Activated T-helper 17 cell treated with anti-CD3 and anti-CD28 coated beads, Interleukin-2, amount 50 U/mL, for 72 hours (primary cell): ENCODE results near the gene KRTAP4-1. TPM values are rescaled to one million over a fixed set of nuclear protein-coding genes. Genes with fewer than 3 reads are reported as not detected.
"Not testable (repeated sequence)": the region's sequence is repeated elsewhere in the genome, so short reads cannot be mapped to it uniquely, and the experiment has no call there.

Experiments
- ATAC-seq: fragments of 150-1000 bp; cut with Tn5 transposase; replicated peaks from 2 replicates; pipeline ENCODE4 v1.10.0; 2021; ENCODE audit warnings: mild to moderate bottlenecking, moderate library complexity
- H3K27ac Mint-ChIP-seq: one replicate; pipeline ENCODE4 v1.8.0; 2022; ENCODE audit warnings: mixed read lengths
- H3K27me3 Mint-ChIP-seq: one replicate; pipeline ENCODE4 v1.8.0; 2022; ENCODE audit warnings: mixed read lengths
- H3K36me3 Mint-ChIP-seq: one replicate; pipeline ENCODE4 v1.8.0; 2022; ENCODE audit warnings: low read depth, mild to moderate bottlenecking, mixed read lengths
- H3K4me1 Mint-ChIP-seq: one replicate; pipeline ENCODE4 v1.8.0; 2022; ENCODE audit warnings: mixed read lengths
- H3K4me3 Mint-ChIP-seq: one replicate; pipeline ENCODE4 v1.8.0; 2022; ENCODE audit warnings: mild to moderate bottlenecking, mixed read lengths
- H3K9me3 Mint-ChIP-seq: one replicate; pipeline ENCODE4 v1.8.0; 2022; ENCODE audit warnings: mixed read lengths
- total RNA-seq, 2 donors: library from RNA; stranded (reverse); gene quantifications; one replicate each; pipeline ENCODE4 v1.2.3, GENCODE V29; 2022

The KRTAP4-1 gene
- total RNA-seq, 2 donors from 2014 or later, result not detected

DNA sequence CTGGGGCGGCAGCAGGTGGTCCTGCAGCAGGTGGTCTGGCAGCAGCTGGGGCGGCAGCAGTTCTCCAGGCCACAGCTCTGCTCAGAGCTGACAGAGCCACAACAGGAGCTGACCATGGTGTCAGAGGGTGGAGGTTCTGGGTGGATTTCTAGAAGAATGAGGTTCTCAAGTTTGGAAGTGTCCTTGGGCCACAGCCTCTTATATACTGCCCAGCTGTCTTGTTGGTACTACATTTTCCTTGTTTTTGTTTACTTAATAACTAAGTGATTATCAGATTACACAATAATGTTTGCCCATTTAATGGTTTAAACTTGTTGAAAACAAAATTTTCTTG is 35.1 kb downstream of the KRTAP4-1 start, which contains the start of gene KRTAP4-5:
Gene KRTAP4-5, minus strand, starts transcription at position 174 of the 334 bp plus-strand sequence. Its CDS starts 58 bp downstream, at position 116.
- H3K27me3 Mint-ChIP-seq, result no peaks in the 10 kb centered on the region
- H3K4me3 Mint-ChIP-seq, result no peak within 1 kb of the TSS
- H3K36me3 Mint-ChIP-seq, result no peaks in the 10 kb centered on the region
- H3K4me1 Mint-ChIP-seq, result no peaks in the 10 kb centered on the region
- no peak for ATAC-seq
- H3K27ac Mint-ChIP-seq, result no peak within 1 kb of the TSS
- H3K9me3 Mint-ChIP-seq, result no peaks in the 10 kb centered on the region

DNA sequence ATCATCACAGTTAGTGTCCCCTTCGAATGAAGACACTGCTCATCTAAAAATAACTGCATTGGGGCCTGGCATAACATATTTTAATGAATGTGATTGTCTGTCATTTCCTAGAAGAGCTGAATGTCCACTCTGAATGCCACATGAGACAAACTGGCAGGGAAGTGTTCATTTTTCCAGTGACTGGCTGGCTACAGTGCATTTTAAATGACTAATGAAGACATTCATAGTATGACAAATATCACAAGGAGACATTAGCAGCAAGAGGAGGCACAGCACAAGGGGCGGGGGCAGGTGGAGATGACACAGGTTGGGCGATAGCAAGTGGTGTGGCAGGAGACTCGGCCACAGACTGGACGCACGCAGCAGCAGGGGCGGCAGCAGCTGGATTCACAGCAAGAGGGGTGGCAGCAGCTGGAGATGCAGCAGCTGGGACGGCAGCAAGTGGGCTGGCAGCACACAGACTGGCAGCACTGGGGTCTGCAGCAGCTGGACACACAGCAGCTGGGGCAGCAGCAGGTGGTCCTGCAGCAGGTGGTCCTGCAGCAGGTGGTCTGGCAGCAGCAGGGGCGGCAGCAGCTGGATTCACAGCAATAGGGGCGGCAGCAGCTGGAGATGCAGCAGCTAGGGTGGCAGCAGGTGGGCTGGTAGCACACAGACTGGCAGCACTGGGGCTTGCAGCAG is 35.6 kb downstream of the KRTAP4-1 start:
- H3K9me3 Mint-ChIP-seq, H3K36me3 Mint-ChIP-seq, H3K4me1 Mint-ChIP-seq, H3K27ac Mint-ChIP-seq, H3K4me3 Mint-ChIP-seq, ATAC-seq, H3K27me3 Mint-ChIP-seq: not testable (repeated sequence)

DNA sequence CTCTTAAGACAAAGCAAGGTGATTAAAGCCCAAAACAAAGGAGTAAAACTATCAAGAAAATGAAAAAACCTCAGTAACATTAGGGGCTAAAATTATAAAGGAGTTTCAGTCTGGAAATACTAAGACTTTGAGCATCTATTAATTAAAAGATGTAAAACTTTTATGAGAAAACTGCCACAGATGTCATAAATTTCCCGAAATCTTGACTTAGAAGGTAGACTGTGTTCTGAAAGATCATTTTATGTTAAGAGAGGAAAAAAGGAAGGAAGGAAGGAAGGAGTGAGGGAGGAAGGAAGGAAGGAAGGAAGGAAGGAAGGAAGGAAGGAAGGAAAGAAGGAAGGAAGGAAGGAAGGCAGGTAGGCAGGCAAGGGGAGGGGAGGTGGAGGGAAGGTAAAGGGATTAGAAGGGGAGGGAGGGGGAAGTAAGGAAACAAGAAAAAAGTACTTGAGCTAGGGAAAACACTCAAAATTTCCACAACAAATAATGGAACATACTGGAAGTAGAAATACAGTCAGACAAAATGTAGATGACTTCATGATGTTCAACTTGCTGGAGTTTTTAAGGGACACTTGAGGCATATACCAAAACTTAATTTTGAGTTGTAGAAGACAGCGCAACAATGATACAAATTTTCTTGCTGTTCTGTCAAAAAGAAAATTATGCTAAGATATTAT is 37.0 kb downstream of the KRTAP4-1 start:
- Mint-ChIP-seq H3K27me3 (no peaks in the 10 kb centered on the region), H3K36me3 (no peaks in the 10 kb centered on the region), H3K9me3 (peaks cover 10% of the 10 kb centered on the region), H3K4me3 (no peak overlapping the region), H3K4me1 (no peaks in the 10 kb centered on the region), H3K27ac (no peak overlapping the region)
- ATAC-seq, result no peak

DNA sequence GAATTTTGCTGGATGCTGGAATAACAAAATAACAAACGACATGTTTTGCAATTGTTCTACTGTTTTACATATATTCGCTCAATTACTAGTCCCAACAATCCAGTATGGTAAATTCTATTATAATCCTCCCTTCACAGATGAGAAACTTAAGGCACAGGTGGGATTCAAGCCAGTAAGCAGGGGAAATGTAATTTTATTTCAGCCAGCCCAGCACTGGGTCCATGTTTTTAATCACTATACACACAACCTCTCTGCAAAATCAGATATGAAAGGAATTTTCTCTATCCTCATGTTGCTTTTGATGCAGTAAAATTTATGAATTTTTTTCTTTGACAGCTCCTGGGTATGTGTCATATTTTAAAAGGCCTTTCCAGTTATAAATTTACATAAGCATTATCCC is 39.5 kb downstream of the KRTAP4-1 start:
- ATAC-seq, result no peak
- Mint-ChIP-seq H3K36me3 (no peaks in the 10 kb centered on the region), H3K4me3 (no peak overlapping the region), H3K27ac (no peak overlapping the region), H3K27me3 (no peaks in the 10 kb centered on the region), H3K4me1 (no peaks in the 10 kb centered on the region), H3K9me3 (peaks cover 18% of the 10 kb centered on the region)

DNA sequence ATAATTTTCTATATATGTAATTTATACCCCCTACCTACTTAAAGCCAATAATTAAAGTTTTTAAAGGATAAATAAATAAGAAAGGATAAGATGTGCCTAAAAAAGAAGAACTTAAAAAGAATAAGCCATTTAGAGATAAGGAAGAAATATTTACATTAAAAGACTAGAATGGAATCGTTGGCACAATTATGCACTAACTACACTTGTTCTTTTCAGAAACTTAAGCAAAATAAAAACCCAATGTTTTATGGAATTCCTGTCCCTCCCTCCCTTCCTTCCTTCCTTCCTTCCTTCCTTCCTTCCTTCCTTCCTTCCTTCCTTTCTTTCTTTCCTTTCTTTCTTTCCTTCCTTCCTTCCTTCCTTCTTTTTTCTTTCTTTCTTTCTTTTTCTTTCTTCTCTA is 39.9 kb downstream of the KRTAP4-1 start:
- no peak overlapping the region for H3K4me3 Mint-ChIP-seq
- H3K27me3 Mint-ChIP-seq, result no peaks in the 10 kb centered on the region
- no peak for ATAC-seq
- no peaks in the 10 kb centered on the region for H3K4me1 Mint-ChIP-seq
- no peak overlapping the region for H3K27ac Mint-ChIP-seq
- peaks cover 18% of the 10 kb centered on the region for H3K9me3 Mint-ChIP-seq
- H3K36me3 Mint-ChIP-seq, result no peaks in the 10 kb centered on the region

DNA sequence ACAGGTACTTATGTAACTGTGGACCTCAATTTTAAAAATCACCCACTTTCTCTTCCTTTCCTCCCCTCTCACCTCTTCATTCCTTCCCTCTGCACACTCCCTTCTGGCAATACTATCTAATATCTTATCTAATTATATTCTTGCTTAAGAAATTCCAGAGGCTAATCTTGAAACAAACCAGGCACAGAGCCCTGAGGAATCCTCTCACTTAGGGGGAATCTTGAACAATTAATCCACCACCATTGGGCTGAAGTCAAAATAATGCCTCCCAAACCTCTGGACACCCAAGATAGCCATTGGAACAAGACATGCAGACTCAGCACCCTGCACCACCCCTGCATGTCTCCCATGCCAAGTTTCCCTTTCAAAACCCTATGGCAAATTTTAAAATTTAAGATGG is 43.4 kb downstream of the KRTAP4-1 start:
- no peaks in the 10 kb centered on the region for H3K27me3 Mint-ChIP-seq

DNA sequence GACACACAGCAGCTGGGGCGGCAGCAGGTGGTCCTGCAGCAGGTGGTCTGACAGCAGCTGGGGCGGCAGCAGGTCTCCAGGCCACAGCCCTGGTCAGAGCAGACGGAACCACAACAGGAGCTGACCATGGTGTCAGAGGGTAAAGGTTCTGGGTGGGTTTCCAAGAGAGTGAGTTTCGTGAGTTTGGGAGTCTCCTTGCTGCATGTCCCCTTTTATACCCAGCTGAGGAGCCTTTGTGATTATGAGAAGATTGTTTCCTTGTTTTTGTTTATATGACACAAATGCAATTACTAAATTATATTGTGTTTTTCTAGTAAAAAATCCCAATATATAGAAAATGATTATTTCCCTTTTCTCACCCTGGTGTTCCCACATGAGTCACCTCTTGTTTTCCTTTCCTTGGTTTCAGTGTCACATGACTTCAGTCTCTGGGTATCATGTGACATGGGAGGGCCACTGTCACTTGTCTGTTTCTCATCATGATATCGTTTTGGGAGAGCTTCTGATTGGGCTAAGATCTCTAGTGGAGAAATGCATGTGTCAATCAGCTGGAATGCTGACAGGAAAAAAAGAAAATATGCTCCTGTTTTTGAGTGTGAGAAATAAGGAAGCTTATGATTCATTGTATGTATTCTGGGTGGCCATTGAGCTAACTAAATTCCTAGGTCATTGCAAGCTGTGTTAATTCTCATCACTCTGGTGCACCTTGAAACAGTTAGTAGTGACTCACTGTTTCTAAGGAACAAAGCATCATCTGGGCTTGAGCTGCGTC is 44.2 kb downstream of the KRTAP4-1 start, which contains the start of gene KRTAP4-6:
Gene KRTAP4-6, minus strand, starts transcription at position 185 of the 772 bp plus-strand sequence. Its CDS starts 57 bp downstream, at position 128.
- Mint-ChIP-seq H3K9me3 (peaks cover 23% of the 10 kb centered on the region), H3K27ac (no peak within 1 kb of the TSS), H3K4me1 (no peaks in the 10 kb centered on the region), H3K27me3 (no peaks in the 10 kb centered on the region), H3K36me3 (no peaks in the 10 kb centered on the region), H3K4me3 (no peak within 1 kb of the TSS)
- peak; percentile 19 for ATAC-seq

More for the DNA sequence above, 43.4 kb downstream of the KRTAP4-1 start:
- ATAC-seq, result no peak
- Mint-ChIP-seq H3K4me3 (no peak overlapping the region), H3K4me1 (no peaks in the 10 kb centered on the region), H3K36me3 (no peaks in the 10 kb centered on the region), H3K27ac (no peak overlapping the region), H3K9me3 (peaks cover 23% of the 10 kb centered on the region)

DNA sequence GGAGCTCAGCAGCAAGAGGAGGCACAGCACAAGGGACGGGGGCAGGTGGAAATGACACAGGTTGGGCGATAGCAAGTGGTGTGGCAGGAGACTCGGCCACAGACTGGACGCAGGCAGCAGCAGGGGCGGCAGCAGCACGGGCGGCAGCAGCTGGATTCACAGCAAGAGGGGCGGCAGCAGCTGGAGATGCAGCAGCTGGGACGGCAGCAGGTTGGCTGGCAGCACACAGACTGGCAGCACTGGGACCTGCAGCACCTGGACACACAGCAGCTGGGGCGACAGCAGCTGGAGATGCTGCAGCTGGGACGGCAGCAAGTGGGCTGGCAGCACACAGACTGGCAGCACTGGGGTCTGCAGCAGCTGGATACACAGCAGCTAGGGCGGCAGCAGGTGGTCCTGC is 44.8 kb downstream of the KRTAP4-1 start:
- not testable (repeated sequence) for ATAC-seq, H3K27me3 Mint-ChIP-seq, H3K27ac Mint-ChIP-seq, H3K36me3 Mint-ChIP-seq, H3K4me3 Mint-ChIP-seq, H3K4me1 Mint-ChIP-seq
- H3K9me3 Mint-ChIP-seq, result peaks cover 23% of the 10 kb centered on the region

Other genes with a start within 250 kb of the KRTAP4-1 start
- under 1 TPM in 1 of 2 donors, not detected in 1; 0.50 TPM for gene KRT23, start 247.3 kb downstream of the KRTAP4-1 start, total RNA-seq
- gene KRT39, start 218.0 kb downstream of the KRTAP4-1 start, total RNA-seq, result not detected
- gene KRT40, start 200.6 kb downstream of the KRTAP4-1 start, total RNA-seq, result not detected
- not detected for gene KRTAP3-3, start 190.7 kb downstream of the KRTAP4-1 start, total RNA-seq
- not detected for gene KRTAP3-2, start 185.0 kb downstream of the KRTAP4-1 start, total RNA-seq
- not detected for gene KRTAP3-1, start 175.8 kb downstream of the KRTAP4-1 start, total RNA-seq
- not detected for gene KRTAP1-5, start 157.7 kb downstream of the KRTAP4-1 start, total RNA-seq
- not detected for gene KRTAP1-4, start 154.7 kb downstream of the KRTAP4-1 start, total RNA-seq
- not detected for gene KRTAP1-3, start 150.0 kb downstream of the KRTAP4-1 start, total RNA-seq
- not detected for gene KRTAP1-1, start 143.5 kb downstream of the KRTAP4-1 start, total RNA-seq
- not detected for gene KRTAP2-1, start 137.6 kb downstream of the KRTAP4-1 start, total RNA-seq
- not detected for gene KRTAP2-2, start 129.7 kb downstream of the KRTAP4-1 start, total RNA-seq
- gene KRTAP2-3, start 124.8 kb downstream of the KRTAP4-1 start, total RNA-seq, result not detected
- not detected for gene KRTAP2-4, start 119.0 kb downstream of the KRTAP4-1 start, total RNA-seq
- gene KRTAP4-7, start 100.8 kb downstream of the KRTAP4-1 start, total RNA-seq, result not detected
- not detected for gene KRTAP4-8, start 86.8 kb downstream of the KRTAP4-1 start, total RNA-seq
- gene KRTAP4-16, start 82.7 kb downstream of the KRTAP4-1 start, total RNA-seq, result not detected
- gene KRTAP4-9, start 79.5 kb downstream of the KRTAP4-1 start, total RNA-seq, result not detected
- not detected for gene KRTAP4-11, start 66.5 kb downstream of the KRTAP4-1 start, total RNA-seq
- not detected for gene KRTAP4-12, start 60.7 kb downstream of the KRTAP4-1 start, total RNA-seq
- gene KRTAP4-6, start 44.4 kb downstream of the KRTAP4-1 start, total RNA-seq, result not detected
- gene KRTAP4-5, start 35.1 kb downstream of the KRTAP4-1 start, total RNA-seq, result not detected
- not detected for gene KRTAP4-4, start 24.2 kb downstream of the KRTAP4-1 start, total RNA-seq
- not detected for gene KRTAP4-3, start 16.7 kb downstream of the KRTAP4-1 start, total RNA-seq
- not detected for gene KRTAP4-2, start 6.7 kb downstream of the KRTAP4-1 start, total RNA-seq
- gene KRTAP9-1, start 5.0 kb upstream of the KRTAP4-1 start, total RNA-seq, result not detected
- gene KRTAP9-2, start 41.7 kb upstream of the KRTAP4-1 start, total RNA-seq, result not detected
- not detected for gene KRTAP9-3, start 47.5 kb upstream of the KRTAP4-1 start, total RNA-seq
- not detected for gene KRTAP9-8, start 53.1 kb upstream of the KRTAP4-1 start, total RNA-seq
- not detected for gene KRTAP9-4, start 64.8 kb upstream of the KRTAP4-1 start, total RNA-seq
- gene KRTAP9-9, start 70.5 kb upstream of the KRTAP4-1 start, total RNA-seq, result not detected
- gene KRTAP9-6, start 80.5 kb upstream of the KRTAP4-1 start, total RNA-seq, result not detected
- gene KRTAP9-7, start 90.8 kb upstream of the KRTAP4-1 start, total RNA-seq, result not detected
- gene KRTAP29-1, start 117.9 kb upstream of the KRTAP4-1 start, total RNA-seq, result not detected
- gene KRTAP16-1, start 124.4 kb upstream of the KRTAP4-1 start, total RNA-seq, result under 1 TPM; 0.15 to 0.26 TPM
- gene KRTAP17-1, start 130.8 kb upstream of the KRTAP4-1 start, total RNA-seq, result not detected
- not detected for gene KRT33A, start 165.9 kb upstream of the KRTAP4-1 start, total RNA-seq
- gene KRT33B, start 184.9 kb upstream of the KRTAP4-1 start, total RNA-seq, result not detected
- not detected for gene KRT34, start 197.4 kb upstream of the KRTAP4-1 start, total RNA-seq
- gene KRT31, start 212.7 kb upstream of the KRTAP4-1 start, total RNA-seq, result not detected
- not detected for gene KRT37, start 239.7 kb upstream of the KRTAP4-1 start, total RNA-seq